Stimulated activated CD4-positive, alpha-beta T cell treated with anti-CD3 and anti-CD28 coated beads, Interleukin-12 subunit alpha, Interleukin-12 subunit beta, amount 100 ng/mL, for 24 hours (primary cell): Measurements from ENCODE around the gene ROR1.

ENCODE experiments used
- DNase-seq, 2 experiments: peaks; one replicate each; pipeline ENCODE4 v3.0.0-alpha.2; 2020; ENCODE audit warnings: low read depth in 2 of 2

The ROR1 gene

DNA sequence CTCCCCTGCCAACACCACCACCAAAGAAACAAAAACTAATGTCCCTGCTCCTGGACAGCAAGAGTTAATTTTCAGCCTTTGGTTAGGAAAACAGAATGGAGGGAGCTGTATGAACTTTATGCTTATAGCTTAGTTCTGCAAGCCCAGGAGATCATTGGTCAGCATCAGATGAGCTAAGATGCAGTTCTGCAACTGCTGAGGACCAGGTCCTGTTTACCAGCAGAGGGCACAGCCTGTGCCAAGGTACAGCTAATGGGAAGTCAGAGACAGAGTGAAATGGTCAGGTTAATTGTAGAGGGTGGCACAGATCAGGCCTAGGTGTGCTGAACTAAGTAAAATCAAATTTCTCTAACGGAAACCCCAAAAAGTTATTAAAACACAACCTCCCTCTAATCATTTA lies 161.3 kb downstream of the ROR1 start:
- no peak for DNase-seq

DNA sequence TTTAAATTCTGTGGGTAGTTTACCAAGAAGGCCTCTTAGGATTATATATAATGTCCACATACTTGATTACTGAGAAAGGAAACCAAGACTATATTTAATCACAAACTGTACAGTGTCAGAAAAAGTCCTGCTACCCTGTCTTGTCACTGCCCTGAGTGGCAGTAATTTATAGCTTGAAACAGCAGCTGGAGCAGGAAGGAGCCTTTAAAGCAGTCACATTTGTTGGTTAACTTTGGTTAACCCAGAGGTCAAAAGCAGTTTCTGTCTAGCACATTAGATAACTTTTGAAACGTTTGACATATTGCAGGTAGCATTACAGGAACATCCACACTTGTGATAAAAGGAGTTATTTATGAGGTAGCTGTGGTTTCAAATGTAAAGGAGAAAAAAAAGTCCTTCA lies 161.7 kb downstream of the ROR1 start:
- no peak for DNase-seq

DNA sequence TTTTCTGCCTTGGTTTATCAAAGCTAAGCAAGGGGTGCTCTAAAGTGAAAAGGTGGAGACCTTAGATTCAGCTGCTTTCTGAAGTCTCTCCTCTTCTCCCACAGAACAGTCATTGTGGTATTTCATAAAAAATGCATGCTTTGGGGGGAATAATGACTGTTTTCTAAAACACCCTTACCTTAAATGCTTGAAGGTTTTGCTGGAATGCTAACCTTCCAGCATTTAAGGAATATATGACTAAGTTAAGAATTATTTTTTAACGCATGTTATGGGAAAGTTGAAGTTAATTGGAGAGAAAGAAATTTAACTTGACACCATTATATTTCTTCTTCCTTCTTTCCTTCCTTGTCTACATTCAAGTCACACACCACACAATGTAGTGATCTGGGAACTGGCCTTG lies 162.5 kb downstream of the ROR1 start:
- DNase-seq, result no peak

DNA sequence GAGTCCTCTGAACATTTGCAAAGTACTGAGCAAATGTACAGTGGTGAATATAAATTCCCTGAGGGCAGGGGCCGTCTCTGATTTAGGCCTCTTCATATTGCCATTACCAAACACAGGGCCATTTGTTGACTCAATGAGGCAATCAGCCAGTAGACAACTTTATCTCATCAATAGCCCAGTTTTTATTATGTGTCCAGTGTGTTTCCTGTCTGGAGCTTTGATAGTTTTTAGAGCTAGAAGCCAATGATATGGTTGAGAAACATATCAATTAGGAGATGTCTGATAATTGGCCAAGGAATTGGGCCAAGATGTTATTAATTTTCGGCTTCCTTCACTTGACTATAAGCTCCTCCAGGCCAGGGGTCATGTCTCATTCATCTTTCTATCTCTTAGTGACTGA lies 163.0 kb downstream of the ROR1 start:
- DNase-seq, result no peak

DNA sequence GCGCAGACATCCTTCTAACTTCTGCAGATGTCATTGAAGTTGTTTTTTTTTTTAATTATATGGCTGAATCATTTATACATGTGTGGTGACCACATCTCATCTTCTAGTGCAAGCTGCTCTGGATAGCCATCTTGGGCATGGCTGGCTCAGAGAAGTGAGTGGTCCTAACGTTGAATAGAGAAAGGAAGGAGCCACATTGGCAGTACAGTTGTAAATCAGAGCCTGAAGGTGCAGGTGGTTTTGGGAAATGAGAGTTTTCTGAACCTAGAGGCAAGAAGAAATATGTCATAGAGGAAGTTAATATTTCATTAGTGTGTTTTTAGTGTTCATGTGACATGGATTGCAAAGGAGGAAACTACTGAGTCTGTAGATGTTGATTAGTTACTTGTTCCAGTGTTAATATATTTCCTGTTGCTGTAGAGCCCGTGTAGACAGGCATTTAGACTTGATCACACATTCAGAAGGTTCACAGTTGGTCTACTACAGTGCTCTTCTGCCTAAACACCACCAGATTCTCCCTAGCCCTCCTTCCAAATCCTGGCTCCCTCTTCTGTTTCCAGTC lies 163.7 kb downstream of the ROR1 start:
- no peak for DNase-seq

DNA sequence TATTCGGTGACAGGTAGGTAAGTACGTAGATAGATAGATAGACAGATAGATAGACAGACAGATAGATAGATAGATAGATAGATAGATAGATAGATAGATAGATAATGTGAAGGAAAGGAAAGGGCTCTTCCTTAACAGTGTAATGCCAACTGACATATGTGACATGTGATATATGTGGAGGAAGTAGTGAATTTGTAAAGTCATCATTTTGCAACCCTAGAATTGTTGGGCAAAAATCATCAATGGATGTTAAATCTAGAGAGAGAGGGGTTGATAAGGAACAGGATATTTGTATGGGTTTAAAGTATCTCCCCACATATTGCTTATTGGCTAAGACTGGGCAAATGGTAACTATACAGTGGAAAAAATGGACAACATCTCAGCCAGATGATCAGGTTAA lies 166.6 kb downstream of the ROR1 start:
- DNase-seq, result no peak

DNA sequence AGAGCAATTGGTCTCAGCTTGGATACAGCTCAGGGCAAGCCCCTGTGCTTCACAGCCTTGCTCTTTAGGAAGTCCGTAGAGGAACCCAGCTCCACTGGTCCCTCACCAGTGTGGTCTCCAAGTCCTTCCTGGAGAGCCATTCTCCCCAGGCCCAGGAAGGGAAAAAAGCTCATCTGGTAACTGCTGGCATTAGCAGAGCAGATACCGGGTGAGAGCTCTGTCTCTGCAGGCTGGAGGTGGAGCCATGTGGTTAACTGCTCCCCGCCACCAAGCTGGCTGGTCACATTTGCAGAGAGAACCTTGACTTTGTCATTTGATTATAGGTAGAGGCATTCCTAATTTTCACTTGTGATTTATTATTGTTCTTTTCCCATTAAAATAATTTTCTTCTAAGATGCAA lies 169.6 kb downstream of the ROR1 start:
- DNase-seq, result no peak

DNA sequence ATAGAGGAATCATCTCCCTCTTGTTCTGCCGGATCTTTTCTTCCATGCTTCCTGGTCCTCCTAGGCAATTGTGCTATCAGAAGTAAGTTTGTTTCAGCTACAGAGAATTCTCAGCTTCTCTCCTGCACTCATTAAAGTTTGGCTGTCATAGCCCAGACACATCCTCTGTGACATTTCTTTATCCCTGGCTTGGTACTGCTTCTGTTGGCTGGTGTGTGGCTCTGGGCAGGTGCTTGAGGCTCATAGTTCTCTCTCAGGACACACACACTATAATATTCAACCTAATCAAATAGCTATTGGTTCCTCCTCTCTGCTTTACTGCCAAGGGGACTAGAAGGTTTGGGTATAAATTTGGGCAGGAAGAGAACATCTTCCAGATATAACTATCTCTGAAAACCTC lies 172.1 kb downstream of the ROR1 start:
- DNase-seq, result no peak

DNA sequence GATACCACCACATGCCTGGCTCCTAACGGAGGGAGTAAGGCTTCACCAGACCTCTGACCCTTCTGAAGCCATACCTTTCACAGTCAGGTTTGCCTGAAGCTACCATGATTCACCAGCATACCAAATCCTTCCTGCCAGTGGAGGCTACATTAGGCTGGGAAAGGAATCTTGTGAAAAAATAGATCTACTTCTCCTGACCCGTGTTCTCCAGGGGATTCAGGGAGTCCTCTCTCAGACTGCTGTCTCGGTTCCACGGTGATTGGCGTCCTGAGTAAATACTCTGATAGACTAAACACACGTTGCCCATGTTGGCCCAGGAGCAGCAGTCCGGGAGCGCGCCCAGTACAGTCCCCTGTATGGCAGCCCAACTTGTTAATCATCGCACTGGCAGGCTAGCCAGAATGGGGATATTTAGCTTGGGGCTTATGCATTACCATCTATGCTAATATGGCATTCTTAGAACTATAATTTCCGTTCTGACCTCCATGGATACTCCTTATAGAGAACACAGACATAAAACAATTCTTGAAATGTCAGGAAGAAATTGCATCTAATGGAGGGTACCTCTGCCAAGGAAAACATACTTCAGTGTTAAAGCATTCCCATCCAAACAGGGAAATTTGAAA lies 173.2 kb downstream of the ROR1 start:
- no peak for DNase-seq

DNA sequence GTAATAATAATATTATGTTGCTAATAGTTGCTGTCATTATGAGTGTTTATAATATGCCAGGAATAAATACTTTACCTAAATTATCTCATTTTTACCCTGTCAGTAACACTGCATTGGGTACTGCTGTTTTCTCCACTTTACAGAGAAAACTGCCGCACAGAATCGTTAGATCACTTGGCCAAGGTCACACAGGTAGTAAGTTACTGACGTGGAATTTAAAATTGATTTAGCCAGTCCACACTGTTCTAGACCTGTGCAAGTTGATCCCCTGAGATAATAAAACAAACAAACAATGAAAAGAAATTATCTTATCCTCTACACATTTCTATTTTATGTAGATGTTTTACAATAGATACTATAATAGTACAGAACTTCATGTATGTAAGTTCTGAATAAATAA lies 174.1 kb downstream of the ROR1 start:
- no peak for DNase-seq

DNA sequence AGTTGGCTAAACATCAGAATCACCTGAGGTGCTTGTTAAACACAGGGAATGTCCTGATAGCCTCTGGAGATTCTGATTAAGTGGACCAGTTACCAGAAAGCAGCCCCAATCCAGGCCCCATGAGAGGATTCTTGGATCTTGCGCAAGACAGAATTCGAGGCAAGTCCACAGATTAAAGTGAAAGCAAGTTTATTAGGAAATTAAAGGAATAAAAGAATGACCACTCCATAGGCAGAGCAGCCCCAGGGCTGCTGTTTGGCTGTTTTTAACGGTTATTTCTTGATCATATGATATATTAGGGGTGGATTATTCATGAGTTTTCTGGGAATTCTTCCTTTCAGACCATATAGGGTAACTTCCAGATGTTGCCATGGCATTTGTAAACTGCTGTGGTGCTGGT lies 176.2 kb downstream of the ROR1 start:
- no peak for DNase-seq

DNA sequence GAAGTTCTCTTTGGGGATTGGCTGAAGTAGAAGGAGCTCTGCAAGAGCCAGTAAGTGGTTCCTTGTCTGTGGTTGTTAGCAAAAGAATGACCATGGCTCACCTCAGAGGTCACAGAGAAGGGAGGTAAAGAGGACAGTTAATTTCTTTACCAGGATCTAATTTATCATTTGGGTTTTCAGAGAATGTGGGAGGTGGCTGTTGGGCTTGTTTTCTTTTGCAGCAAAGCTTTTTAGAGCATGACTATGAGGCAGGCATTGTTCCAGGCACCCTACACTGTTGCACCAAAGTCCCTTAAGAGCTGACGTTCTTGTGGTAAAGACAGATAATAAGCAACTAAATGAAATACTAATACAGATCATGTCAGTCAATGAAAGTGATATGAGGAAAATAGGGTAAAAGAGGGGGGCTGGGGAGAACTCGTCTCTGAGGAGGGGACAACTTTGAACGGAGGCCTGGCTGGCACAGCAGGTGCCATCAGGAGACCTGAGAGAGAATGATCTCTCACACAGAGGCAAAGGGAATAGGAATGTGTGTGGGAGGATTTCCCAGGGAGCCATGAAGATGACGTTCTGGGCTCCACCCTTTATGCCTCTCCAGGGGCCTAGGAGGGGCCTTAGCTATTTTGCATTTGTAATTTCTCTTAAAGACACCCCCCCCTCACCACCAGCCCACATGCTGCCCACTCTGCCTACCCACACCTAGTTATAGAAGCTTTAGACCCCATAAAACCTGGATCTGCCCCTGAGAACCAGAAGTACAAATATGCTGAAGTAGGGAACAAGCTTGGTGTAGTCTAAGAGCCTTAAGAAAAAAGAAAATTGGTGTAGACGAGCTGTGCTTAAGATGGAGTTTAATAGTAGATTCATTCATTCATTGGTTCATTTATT lies 177.5 kb downstream of the ROR1 start:
- DNase-seq, result no peak

DNA sequence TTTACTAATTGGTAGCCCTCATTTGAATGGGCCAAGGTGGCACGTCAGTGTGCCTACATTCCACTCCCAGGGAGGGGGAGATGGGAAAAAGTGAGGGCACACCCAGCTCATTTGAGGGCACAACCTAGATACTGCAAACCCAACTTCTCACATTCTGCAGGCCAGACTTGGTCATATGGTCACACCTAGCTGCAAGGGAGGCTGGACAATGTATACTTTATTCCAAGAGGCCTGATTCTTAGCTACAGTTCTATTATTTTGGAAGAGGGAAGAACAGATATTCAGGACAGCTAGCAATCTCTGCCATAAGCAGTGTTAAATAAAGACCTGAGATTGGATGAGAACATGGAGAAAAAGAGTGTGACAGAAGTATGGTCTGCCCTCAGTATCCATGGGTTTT lies 180.4 kb downstream of the ROR1 start:
- no peak for DNase-seq

DNA sequence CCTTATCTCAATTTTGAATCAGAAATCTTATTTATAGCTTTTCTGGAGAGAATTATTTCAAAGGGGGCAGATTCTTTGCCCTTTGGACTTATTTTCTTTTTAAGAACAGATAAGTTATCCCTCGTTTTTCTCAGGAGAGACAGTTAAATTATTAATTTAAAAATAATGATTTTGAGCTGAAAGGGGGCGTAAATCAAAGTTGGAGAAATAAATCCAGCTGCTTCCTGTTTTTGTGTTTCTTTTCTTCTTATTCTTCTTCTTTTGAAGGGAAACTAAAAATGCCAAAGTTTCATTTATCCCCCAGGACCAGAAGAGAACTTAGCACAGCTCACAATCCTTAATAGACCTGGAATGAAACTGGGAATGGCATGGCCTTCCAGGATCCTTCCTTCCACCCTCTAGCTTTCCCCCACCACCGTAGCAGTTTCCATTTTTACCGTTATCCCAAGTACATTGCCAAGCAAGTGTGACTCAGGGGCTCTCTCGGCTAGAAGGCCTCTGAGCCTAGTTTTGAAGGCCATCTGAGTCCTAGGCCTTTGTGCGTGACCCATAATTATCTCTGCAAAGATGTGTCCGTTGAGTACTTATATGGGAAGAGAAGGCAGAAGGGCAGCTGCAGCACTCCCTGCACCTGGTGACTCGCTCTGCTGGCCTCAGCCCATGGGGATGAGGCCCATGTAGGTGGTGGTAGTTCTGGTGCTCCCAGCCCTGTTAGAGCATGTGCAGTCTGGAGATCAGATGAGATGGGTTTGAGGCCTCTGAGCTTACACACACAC lies 181.7 kb downstream of the ROR1 start:
- no peak for DNase-seq

DNA sequence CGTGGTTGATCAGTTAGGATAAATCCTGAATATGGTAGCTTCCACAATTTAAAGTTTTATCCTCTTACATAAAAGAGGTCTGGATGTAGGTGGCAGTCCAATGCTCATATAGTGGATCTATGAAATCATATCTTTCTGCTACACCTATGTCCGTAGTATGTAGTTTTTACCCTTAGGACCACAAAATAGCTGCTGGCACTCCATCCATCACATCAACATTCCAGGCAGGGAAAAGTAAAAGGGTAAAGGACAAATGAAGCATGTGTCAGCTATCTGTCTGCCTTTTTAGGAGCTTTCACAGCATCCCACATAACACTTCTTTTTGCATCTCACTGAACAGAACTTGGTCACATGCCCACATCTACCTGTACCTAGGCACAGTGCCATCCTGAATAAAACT lies 184.7 kb downstream of the ROR1 start:
- no peak for DNase-seq

DNA sequence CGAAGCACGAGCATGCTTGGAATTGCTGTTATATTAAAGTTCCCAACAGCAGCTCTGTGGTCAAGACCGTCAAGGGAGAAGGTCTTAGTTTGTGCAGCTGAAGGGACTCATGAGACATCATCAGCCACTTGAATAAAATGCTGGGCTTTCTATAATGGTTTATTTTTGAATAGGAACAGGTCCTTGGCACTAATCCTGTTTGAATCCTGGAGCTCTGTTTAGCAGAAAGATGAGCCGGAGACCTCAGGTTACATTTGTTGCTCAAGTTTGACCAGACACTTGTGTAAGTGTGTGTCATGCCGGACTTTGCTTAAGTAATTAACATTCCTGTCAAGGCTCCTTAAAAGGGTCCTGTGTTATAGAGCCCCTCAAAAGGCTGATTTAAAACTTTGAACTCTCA lies 186.5 kb downstream of the ROR1 start:
- DNase-seq, result no peak

DNA sequence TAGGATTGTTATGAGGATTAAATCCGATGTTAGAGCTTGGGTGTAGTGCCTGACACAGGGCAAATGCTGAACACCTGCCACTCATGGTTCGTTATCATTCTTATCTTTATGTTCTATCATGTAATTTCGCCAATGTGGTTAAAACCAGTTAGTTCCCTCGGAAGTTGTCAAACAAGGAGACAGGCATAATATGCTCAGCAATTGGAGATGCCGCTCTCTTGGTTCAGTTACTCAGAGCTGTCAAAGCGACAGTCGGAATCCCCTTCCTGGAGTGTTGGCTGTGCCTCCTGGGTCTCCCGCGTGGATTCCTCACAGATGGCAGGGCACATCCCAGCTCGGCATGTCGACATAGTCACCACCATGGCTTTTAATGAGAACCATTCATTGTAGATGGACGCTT lies 192.2 kb downstream of the ROR1 start:
- no peak for DNase-seq

DNA sequence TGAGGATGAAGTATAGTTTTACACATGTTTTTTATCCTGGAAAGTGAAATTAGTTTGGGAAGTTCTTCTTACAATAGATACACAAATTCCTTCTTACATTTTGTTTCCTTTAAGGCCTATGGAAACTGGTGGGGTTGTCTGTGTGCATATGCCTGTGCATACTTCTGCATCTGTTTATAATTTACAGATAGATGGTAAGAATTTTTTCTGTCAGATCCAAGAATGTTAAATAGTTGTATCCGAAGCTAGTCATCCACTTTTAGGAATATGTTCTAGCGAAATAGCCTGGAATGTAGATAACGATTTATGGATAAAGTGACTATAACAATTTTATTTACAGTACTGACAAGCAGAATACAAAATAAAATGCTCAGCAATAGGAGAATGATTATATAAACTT lies 194.1 kb downstream of the ROR1 start:
- no peak for DNase-seq

DNA sequence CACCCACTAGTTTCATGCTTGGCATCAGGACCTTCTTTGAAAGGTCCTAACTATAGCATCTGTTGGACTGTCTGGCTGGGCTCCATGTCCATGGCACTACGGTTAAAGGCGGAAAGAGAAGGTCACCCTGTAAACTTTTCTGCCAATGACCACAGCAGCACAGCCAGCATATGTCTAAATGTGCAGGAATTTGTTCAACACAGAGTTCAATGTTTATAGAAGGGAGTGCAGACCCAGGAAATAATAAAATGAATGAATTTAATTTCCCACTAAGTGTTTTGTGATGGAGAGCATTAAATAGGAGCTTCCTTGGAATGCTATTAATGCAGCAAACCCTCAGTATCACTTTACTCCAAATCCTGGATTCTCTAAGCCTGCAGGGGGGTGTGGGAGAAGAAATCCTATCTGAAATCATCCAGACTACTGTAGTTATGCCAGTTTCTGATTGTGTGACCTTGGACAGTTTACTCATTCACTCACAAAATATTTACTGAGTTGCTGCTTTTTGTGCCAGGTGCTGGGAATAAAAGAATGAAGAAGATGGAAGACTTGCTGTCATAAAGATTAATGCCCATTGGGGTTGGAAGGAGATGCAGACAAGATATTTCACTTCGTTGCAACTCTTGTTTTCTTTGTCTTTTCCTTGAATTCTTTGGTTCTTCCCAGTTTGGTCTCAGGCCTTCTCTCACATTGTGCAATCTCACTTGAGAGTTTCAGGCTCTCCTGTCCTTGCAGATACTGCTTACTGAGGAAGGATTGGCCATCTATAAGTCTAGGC lies 195.0 kb downstream of the ROR1 start:
- DNase-seq, result no peak

DNA sequence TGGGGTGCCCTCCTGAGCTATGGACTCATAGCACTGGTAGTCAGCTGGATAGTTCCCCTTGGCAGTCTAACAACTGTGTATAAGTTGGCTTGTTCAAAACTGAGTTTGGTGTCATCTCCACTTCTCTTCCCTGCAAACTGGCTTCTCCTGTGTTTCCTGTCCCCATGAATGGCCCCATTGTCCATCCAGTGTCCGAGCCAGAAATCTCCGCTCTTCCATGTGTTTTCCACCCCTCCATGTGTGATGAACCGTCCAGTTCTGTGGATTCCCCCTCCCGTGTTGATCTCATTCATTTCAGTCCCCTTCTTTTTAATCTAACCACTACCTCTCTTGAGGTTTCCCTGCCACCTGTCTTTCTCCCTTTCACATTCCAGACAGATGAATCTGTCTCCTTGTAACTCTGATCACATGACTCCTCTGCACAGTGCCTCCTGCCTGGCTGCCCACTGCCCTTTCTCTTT lies 195.7 kb downstream of the ROR1 start:
- DNase-seq, result no peak

DNA sequence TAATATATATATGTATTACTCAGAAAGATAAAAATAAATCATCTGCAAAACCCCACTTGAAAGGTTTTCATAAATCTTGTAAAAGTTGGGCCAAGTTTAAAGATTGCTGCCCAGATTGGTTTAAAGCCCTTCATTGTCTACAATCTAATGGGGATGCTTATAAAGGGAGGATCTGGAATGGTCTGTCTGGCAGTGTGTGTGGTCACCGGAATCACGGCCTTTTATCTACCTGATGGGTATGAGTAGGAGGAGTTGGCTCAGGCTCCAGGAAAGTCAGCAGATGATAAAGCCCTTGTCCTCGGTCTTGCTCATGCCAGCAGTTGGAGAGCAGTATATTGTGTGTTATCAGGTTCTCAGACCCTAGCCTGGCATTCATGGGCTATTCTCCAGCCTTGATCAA lies 197.7 kb downstream of the ROR1 start:
- DNase-seq, result no peak

DNA sequence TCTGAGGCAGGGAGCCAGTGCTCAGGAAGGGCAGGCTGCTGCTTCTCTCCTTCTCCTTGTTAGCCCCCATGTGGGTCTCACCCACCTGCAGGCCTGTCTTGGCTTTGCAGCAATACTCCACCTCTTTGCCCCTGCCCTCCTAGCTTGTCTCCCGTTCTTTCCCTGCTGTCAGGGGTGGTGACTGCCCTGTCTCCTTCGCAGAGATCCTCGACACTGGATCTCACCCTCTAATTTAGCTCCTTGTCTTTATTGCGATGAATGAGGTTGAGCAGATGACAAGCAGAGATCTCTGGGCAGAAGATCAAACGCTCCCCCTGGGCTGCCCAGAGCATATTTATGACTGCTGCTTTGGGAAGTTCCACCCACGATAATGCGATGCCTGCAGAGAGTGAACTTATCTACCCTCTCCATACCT lies 199.2 kb downstream of the ROR1 start:
- DNase-seq, result no peak
